ENCODE measurements around the gene BCAR3. TPM values are rescaled to one million over a fixed set of nuclear protein-coding genes. Genes with fewer than 3 reads are reported as not detected.

Gene BCAR3
- total RNA-seq, 1 experiment from 2014 or later, result 9.3 TPM

- no peaks in the 10 kb centered on the region for H3K36me3 ChIP-seq (ENCODE audit: control insufficient read depth, insufficient read depth, low read length)
- Mint-ChIP-seq H3K4me1 (ENCODE audit: low read depth, unreplicated experiment) (peaks cover 8% of the 10 kb centered on the region), H3K36me3 (ENCODE audit: insufficient read depth, unreplicated experiment) (no peaks in the 10 kb centered on the region), H3K9me3 (ENCODE audit: unreplicated experiment) (no peaks in the 10 kb centered on the region), H3K27me3 (ENCODE audit: insufficient read depth, unreplicated experiment) (no peaks in the 10 kb centered on the region), H3K27ac (ENCODE audit: unreplicated experiment) (no peak overlapping the region), H3K4me3 (ENCODE audit: unreplicated experiment) (no peak overlapping the region)
- no peaks in the 10 kb centered on the region for H3K9me3 ChIP-seq
- CTCF ChIA-PET, result no interaction called here
- POLR2A ChIA-PET, result no interaction called here
- no TSS peak for BruUV-seq (replicated peaks)
- H3K27me3 ChIP-seq (replicated peaks; ENCODE audit: control insufficient read depth, insufficient read depth, low read length), result no peaks in the 10 kb centered on the region
- H3K4me3 ChIP-seq (ENCODE audit: low read depth, low read length), result no peak overlapping the region
- intact Hi-C loops (cut with micrococcal nuclease; ENCODE audit: unreplicated experiment), result no loop called here
- no peak for DNase-seq
- no peak for TF ChIP-seq CTCF (IDR thresholded peaks at IDR 0.05; ENCODE audit: insufficient read depth in 1 of 2, low read depth in 1 of 2, low read length in 1 of 2, severe bottlenecking in 1 of 2, unreplicated experiment in 1 of 2)
- no peaks in the 10 kb centered on the region for H3K4me1 ChIP-seq
Observed at GRCh38 chr1:93701629-93702028, 20.0 kb upstream of the BCAR3 start.

DNA sequence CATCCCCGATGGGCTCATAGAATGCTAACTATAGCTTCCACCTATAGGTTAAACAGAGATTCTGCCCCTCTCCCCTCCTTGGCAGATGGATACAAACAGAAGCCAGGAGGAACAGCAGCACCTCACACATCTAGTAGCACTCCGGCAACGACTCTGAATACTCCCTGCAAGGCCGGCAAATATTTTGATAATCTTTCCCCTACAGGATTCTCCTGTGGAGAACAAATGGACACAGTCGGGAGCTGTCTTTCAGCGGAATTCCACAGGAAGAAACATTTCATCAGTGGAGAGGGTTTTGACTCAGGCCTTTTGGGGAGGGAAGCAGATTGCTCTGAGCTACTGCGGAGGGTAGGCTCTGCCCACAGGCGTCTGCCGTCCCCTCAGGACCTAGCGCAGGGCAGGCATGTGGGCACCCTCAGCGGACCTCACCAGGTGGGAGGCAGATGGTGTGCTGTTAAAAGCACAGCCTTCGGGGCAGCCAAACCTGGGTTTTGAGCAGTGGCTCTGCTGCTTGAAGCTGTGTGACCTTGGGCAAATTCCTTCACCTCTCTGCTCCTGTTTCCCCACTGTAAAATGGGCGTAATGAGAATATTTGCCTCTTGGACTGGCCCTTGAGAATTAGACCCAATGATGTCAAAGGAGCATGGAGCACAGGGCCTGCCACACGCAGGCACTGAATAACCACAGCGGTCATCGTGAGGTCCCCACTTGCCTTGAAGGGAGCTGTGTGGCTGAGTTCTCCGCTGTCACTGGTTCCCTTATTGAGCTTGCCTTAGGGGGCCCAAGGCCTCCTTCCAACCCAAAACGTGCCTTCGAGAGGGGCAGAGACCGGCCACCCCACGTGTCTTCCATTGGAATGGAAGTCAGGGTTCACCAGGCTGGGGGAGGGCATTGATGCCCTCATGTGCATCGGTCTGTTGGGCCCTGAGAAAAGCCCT is 19.2 kb upstream of the BCAR3 start:
- H3K36me3 Mint-ChIP-seq (ENCODE audit: insufficient read depth, unreplicated experiment), result no peaks in the 10 kb centered on the region

More for the DNA sequence above, 19.2 kb upstream of the BCAR3 start:
- no peak overlapping the region for H3K27ac Mint-ChIP-seq (ENCODE audit: unreplicated experiment)
- no peak overlapping the region for H3K4me3 ChIP-seq (ENCODE audit: low read depth, low read length)
- ChIA-PET POLR2A (no interaction called here), CTCF (no interaction called here)
- intact Hi-C loops (cut with micrococcal nuclease; ENCODE audit: unreplicated experiment), result no loop called here
- no TSS peak for BruUV-seq (replicated peaks)
- H3K36me3 ChIP-seq (ENCODE audit: control insufficient read depth, insufficient read depth, low read length), result no peaks in the 10 kb centered on the region
- H3K4me3 Mint-ChIP-seq (ENCODE audit: unreplicated experiment), result no peak overlapping the region
- TF ChIP-seq CTCF (IDR thresholded peaks at IDR 0.05; ENCODE audit: insufficient read depth in 1 of 2, low read depth in 1 of 2, low read length in 1 of 2, severe bottlenecking in 1 of 2, unreplicated experiment in 1 of 2), result no peak
- H3K27me3 ChIP-seq (replicated peaks; ENCODE audit: control insufficient read depth, insufficient read depth, low read length), result no peaks in the 10 kb centered on the region
- no peaks in the 10 kb centered on the region for H3K4me1 ChIP-seq
- no peaks in the 10 kb centered on the region for H3K9me3 ChIP-seq
- no peak for DNase-seq
- H3K9me3 Mint-ChIP-seq (ENCODE audit: unreplicated experiment), result no peaks in the 10 kb centered on the region
- peaks cover 8% of the 10 kb centered on the region for H3K4me1 Mint-ChIP-seq (ENCODE audit: low read depth, unreplicated experiment)
- no peaks in the 10 kb centered on the region for H3K27me3 Mint-ChIP-seq (ENCODE audit: insufficient read depth, unreplicated experiment)

All from Caco-2 (cell line).